H1 (cell line): ENCODE data around the gene WNK4. TPM values are rescaled to one million over a fixed set of nuclear protein-coding genes. Genes with fewer than 3 reads are reported as not detected.

Experiments
- RBBP5 ChIP-seq: IDR thresholded peaks from 2 replicates; pipeline ENCODE4 v1.7.1; 2012; ENCODE audit warnings: low read depth, mild to moderate bottlenecking, inconsistent platforms, low read length, moderate library complexity, borderline replicate concordance
- SP2 ChIP-seq: IDR thresholded peaks from 2 replicates; pipeline ENCODE4 v1.6.1; 2012; ENCODE audit warnings: mild to moderate bottlenecking, low read length, inconsistent platforms
- YY1 ChIP-seq: IDR thresholded peaks from 2 replicates; pipeline ENCODE4 v1.6.1; 2011; ENCODE audit warnings: low read depth, mild to moderate bottlenecking, low read length
- polyA plus RNA-seq, 7 experiments: library from polyadenylated mRNA; depleted of rRNA in 3 of 7; stranded (reverse) in 5 of 7; unstranded in 2 of 7; fragments of >200 nt in 5 of 7; fragments of 200-250 nt in 2 of 7; gene quantifications; 1 replicate in 5 of 7; 2 replicates in 1 of 7; 4 replicates in 1 of 7; pipeline versions ENCODE4 v1.2.1 to v1.2.3, GENCODE V29; 2011 to 2013; ENCODE audit warnings: missing spikeins in 2 of 7, mixed read lengths in 2 of 7
- total RNA-seq: library from RNA; stranded (reverse); fragmentation: NEBNext Ultra II Directional; extraction: Animal tissue kit (Norgen Biotek cat#: 25700); gene quantifications from 2 replicates; pipeline ENCODE4 v1.2.1, GENCODE V29; 2021
- TF ChIP-seq, protein P1 (sequence below): fragments of 300-600 bp; sonication (generic); IDR thresholded peaks from 2 replicates; pipeline ENCODE4 v1.7.1; 2012; ENCODE audit warnings: low read length, moderate library complexity, mild to moderate bottlenecking, inconsistent platforms; ENCODE audit not compliant: insufficient replicate concordance

Gene WNK4
- total and polyA plus RNA-seq, 2 of the 8 experiments (the other 6 are each of a cell fraction or from before 2014, with no cell fraction given): 0.21 to 1.7 TPM

DNA sequence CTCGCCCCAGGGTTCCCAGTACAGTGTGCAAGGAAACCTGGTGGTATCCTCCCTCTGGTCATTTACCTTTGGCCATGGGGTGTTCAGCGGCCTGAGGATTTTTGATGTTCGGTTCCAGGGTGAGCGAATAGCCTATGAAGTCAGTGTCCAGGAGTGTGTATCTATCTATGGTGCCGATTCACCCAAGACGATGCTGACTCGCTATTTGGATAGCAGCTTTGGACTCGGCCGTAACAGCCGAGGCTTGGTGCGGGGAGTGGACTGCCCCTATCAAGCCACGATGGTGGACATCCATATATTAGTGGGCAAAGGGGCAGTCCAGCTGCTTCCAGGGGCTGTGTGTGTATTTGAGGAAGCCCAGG is 65.1 kb downstream of the WNK4 start (continued):
- TF ChIP-seq, protein P1, sequence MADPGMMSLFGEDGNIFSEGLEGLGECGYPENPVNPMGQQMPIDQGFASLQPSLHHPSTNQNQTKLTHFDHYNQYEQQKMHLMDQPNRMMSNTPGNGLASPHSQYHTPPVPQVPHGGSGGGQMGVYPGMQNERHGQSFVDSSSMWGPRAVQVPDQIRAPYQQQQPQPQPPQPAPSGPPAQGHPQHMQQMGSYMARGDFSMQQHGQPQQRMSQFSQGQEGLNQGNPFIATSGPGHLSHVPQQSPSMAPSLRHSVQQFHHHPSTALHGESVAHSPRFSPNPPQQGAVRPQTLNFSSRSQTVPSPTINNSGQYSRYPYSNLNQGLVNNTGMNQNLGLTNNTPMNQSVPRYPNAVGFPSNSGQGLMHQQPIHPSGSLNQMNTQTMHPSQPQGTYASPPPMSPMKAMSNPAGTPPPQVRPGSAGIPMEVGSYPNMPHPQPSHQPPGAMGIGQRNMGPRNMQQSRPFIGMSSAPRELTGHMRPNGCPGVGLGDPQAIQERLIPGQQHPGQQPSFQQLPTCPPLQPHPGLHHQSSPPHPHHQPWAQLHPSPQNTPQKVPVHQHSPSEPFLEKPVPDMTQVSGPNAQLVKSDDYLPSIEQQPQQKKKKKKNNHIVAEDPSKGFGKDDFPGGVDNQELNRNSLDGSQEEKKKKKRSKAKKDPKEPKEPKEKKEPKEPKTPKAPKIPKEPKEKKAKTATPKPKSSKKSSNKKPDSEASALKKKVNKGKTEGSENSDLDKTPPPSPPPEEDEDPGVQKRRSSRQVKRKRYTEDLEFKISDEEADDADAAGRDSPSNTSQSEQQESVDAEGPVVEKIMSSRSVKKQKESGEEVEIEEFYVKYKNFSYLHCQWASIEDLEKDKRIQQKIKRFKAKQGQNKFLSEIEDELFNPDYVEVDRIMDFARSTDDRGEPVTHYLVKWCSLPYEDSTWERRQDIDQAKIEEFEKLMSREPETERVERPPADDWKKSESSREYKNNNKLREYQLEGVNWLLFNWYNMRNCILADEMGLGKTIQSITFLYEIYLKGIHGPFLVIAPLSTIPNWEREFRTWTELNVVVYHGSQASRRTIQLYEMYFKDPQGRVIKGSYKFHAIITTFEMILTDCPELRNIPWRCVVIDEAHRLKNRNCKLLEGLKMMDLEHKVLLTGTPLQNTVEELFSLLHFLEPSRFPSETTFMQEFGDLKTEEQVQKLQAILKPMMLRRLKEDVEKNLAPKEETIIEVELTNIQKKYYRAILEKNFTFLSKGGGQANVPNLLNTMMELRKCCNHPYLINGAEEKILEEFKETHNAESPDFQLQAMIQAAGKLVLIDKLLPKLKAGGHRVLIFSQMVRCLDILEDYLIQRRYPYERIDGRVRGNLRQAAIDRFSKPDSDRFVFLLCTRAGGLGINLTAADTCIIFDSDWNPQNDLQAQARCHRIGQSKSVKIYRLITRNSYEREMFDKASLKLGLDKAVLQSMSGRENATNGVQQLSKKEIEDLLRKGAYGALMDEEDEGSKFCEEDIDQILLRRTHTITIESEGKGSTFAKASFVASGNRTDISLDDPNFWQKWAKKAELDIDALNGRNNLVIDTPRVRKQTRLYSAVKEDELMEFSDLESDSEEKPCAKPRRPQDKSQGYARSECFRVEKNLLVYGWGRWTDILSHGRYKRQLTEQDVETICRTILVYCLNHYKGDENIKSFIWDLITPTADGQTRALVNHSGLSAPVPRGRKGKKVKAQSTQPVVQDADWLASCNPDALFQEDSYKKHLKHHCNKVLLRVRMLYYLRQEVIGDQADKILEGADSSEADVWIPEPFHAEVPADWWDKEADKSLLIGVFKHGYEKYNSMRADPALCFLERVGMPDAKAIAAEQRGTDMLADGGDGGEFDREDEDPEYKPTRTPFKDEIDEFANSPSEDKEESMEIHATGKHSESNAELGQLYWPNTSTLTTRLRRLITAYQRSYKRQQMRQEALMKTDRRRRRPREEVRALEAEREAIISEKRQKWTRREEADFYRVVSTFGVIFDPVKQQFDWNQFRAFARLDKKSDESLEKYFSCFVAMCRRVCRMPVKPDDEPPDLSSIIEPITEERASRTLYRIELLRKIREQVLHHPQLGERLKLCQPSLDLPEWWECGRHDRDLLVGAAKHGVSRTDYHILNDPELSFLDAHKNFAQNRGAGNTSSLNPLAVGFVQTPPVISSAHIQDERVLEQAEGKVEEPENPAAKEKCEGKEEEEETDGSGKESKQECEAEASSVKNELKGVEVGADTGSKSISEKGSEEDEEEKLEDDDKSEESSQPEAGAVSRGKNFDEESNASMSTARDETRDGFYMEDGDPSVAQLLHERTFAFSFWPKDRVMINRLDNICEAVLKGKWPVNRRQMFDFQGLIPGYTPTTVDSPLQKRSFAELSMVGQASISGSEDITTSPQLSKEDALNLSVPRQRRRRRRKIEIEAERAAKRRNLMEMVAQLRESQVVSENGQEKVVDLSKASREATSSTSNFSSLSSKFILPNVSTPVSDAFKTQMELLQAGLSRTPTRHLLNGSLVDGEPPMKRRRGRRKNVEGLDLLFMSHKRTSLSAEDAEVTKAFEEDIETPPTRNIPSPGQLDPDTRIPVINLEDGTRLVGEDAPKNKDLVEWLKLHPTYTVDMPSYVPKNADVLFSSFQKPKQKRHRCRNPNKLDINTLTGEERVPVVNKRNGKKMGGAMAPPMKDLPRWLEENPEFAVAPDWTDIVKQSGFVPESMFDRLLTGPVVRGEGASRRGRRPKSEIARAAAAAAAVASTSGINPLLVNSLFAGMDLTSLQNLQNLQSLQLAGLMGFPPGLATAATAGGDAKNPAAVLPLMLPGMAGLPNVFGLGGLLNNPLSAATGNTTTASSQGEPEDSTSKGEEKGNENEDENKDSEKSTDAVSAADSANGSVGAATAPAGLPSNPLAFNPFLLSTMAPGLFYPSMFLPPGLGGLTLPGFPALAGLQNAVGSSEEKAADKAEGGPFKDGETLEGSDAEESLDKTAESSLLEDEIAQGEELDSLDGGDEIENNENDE: no peak
- TF ChIP-seq SP2 (no peak), RBBP5 (no peak), YY1 (no peak)
